ENCODE data around the gene PLEKHA7. TPM values are rescaled to one million over a fixed set of nuclear protein-coding genes. Genes with fewer than 3 reads are reported as not detected.

PLEKHA7 gene
- total and polyA plus RNA-seq, 2 of the 8 experiments (the other 6 are each of a cell fraction or from before 2014, with no cell fraction given) = 11.4 to 25.6 TPM

DNA sequence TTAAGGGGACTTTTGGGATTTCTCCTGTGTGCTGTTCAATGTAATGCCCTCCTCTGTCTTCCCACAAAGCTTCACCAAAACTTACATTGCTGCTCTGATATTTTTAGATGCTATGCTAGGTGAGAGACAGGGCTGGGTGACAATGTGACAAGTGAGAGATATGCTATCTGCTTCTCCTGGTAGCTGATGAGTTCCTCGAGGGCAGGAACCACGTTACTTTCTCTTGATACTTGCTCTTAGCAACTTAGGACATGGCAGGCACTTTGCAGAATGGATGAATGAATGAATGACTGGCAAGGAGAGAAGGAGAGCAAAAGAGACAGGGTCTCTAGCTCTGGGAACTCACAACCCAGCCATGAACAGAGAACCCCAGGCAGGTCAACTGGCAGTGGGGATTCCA lies 160.4 kb downstream of the PLEKHA7 start:
- Histone ChIP-seq H2BK20ac (ENCODE audit: low read length) (no peak overlapping the region), H2AK5ac (ENCODE audit: low read depth, low read length) (no peak overlapping the region), H3K36me3 (ENCODE audit: control insufficient read depth in 2 of 4, insufficient read depth in 4 of 4, low read length in 3 of 4) (peaks cover 0 to 13% (median 7%) of the 10 kb centered on the region in 4 experiments; a peak in 6 of 8 replicates), H4K20me1 (replicated peaks in 1 of 2; ENCODE audit: control insufficient read depth in 1 of 2, insufficient read depth in 2 of 2, low read length in 2 of 2) (no peaks in the 10 kb centered on the region), H4K8ac (ENCODE audit: extremely low read depth, insufficient read depth, low read length) (no peak overlapping the region), H4K5ac (ENCODE audit: insufficient read length, low read depth, low read length) (no peak overlapping the region), H3K27ac (ENCODE audit: low read depth, low read length) (no peak overlapping the region), H3K4me2 (ENCODE audit: insufficient read depth in 1 of 2, low read depth in 2 of 2, low read length in 2 of 2) (no peak overlapping the region), H3K4me1 (replicated peaks in 1 of 4; ENCODE audit: control insufficient read depth in 3 of 4, insufficient read depth in 4 of 4, low read length in 3 of 4) (0 out of 7 replicates have a peak, but pooled peaks cover 0 to 2% (median 0%) of the 10 kb centered on the region in 4 experiments), H3K79me1 (ENCODE audit: low read depth, low read length) (no peaks in the 10 kb centered on the region), H2BK5ac (ENCODE audit: low read depth, low read length) (no peak overlapping the region), H3K9ac (replicated peaks in 1 of 4; ENCODE audit: extremely low read depth in 1 of 4, low read depth in 3 of 4, low read length in 3 of 4) (no peak overlapping the region), H2BK12ac (ENCODE audit: low read depth, low read length) (no peak overlapping the region), H2AFZ (ENCODE audit: low read length) (no peak overlapping the region), H2BK120ac (replicated peaks; ENCODE audit: low read depth, low read length) (no peak overlapping the region), H4K91ac (replicated peaks; ENCODE audit: insufficient read length, low read length) (no peak overlapping the region), H3K27me3 (replicated peaks in 1 of 4; ENCODE audit: control insufficient read depth in 3 of 4, extremely low read depth in 1 of 4, insufficient read depth in 3 of 4, low read length in 3 of 4) (no peaks in the 10 kb centered on the region), H3K79me2 (ENCODE audit: control insufficient read depth in 1 of 2, insufficient read depth in 2 of 2, low read length in 2 of 2) (no peaks in the 10 kb centered on the region), H3K18ac (ENCODE audit: extremely low read depth, low read length) (no peak overlapping the region), H3K23ac (ENCODE audit: insufficient read length) (no peak overlapping the region), H3K9me3 (ENCODE audit: insufficient read depth in 2 of 2, low read depth in 1 of 2, low read length in 1 of 2) (no peaks in the 10 kb centered on the region), H3K23me2 (ENCODE audit: low read depth, low read length) (no peaks in the 10 kb centered on the region), H3K14ac (ENCODE audit: insufficient read length) (no peak overlapping the region), H2BK15ac (ENCODE audit: low read length) (no peak overlapping the region), H3K56ac (replicated peaks; ENCODE audit: insufficient read length, low read depth, low read length) (no peak overlapping the region), H3K4me3 (ENCODE audit: extremely low read depth in 1 of 4, insufficient read depth in 2 of 4, low read depth in 3 of 4, low read length in 4 of 4) (no peak overlapping the region), H3K4ac (replicated peaks; ENCODE audit: insufficient read length, low read depth, low read length) (no peak overlapping the region)
- POLR2A ChIA-PET (ENCODE audit: partially characterized antibody) = no interaction called here
- CTCF ChIA-PET (ENCODE audit: partially characterized antibody) = interaction anchor here (0.9 to 2.2 kb wide), 4 partner anchors 28 to 86 kb away, joined by 3 to 6 read pairs (median 3); no protein-coding TSS in a partner anchor
- DNase-seq (ENCODE audit: low read depth in 1 of 2, low spot score in 2 of 2) = no peak
- 90% methylated on average over 2 of the region's 2 CpGs; no CpG with 5 or more reads in 1 of the 2 experiments for WGBS, 2 experiments (ENCODE audit: extremely low coverage in 1 of 2, insufficient coverage in 1 of 2, insufficient read length in 1 of 2, insufficient replicate concordance in 2 of 2, low coverage in 1 of 2, low lambda C conversion rate in 2 of 2, missing lambda C conversion rate in 1 of 2)
- FAIRE-seq = no peak
- TF ChIP-seq RFX5 (IDR thresholded peaks at IDR 0.05; ENCODE audit: borderline replicate concordance, low read depth, low read length) (no peak), SIRT6 (IDR thresholded peaks at IDR 0.05; ENCODE audit: low read length) (no peak)
